Activated T-cell treated with anti-CD3 and anti-CD28 coated beads, Interleukin-2, amount 50 U/mL, for 48 hours (primary cell): ENCODE data around the gene SULT1A3.
"Not testable (repeated sequence)": the region's sequence is repeated elsewhere in the genome, so short reads cannot be mapped to it uniquely, and the experiment has no call there.

Experiments used
- DNase-seq, 2 experiments: peaks; one replicate each; pipeline ENCODE4 v3.0.0-alpha.2; 2020

SULT1A3 gene

DNA sequence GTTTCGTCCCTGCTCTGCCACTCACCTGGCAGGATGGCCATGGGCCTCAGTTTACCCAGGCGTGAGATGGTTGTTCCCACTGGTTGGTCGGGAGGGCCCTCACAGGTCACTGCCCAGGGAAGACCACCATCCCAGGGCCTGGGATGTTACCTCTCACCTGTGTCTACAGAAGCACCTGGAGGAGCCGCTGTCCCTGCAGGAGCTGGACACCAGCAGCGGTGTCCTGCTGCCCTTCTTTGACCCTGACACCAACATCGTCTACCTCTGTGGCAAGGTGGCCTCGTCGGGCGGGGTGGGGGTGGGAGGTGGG lies 11.5 kb upstream of the SULT1A3 start:
- DNase-seq = no peak

DNA sequence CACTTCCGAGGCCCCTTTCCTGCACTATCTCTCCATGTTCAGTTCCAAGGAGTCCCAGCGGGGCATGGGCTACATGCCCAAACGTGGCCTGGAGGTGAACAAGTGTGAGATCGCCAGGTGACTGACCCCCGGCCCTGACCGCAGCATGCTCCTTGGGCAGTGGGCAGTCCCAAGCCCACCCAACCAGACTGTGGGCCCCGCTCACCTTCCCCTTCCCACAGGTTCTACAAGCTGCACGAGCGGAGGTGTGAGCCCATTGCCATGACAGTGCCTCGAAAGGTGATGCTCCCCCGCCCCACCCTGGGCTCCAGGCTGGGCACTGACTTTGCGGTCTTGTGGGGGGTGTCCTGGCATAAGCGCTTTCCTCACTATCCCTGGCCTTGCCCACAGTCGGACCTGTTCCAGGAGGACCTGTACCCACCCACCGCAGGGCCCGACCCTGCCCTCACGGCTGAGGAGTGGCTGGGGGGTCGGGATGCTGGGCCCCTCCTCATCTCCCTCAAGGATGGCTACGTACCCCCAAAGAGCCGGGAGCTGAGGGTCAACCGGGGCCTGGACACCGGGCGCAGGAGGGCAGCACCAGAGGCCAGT lies 11.0 kb upstream of the SULT1A3 start:
- no peak for DNase-seq

- DNase-seq = not testable (repeated sequence)
Measured at GRCh38 chr16:30191158-30191557, 7.9 kb upstream of the SULT1A3 start.

GRCh38 chr16:30193098-30193497 lies 6.0 kb upstream of the SULT1A3 start:
- DNase-seq = not testable (repeated sequence)

- DNase-seq = not testable (repeated sequence)
Measured at GRCh38 chr16:30193615-30194014, 5.4 kb upstream of the SULT1A3 start, which contains the start of the genes BOLA2B and SLX1A. TSS of gene BOLA2B (minus strand) at chr16:30193666. CDS start at chr16:30193595, 71 bp downstream. TSS of gene SLX1A (plus strand) at chr16:30193875. CDS start at chr16:30194085, 210 bp downstream.

DNA sequence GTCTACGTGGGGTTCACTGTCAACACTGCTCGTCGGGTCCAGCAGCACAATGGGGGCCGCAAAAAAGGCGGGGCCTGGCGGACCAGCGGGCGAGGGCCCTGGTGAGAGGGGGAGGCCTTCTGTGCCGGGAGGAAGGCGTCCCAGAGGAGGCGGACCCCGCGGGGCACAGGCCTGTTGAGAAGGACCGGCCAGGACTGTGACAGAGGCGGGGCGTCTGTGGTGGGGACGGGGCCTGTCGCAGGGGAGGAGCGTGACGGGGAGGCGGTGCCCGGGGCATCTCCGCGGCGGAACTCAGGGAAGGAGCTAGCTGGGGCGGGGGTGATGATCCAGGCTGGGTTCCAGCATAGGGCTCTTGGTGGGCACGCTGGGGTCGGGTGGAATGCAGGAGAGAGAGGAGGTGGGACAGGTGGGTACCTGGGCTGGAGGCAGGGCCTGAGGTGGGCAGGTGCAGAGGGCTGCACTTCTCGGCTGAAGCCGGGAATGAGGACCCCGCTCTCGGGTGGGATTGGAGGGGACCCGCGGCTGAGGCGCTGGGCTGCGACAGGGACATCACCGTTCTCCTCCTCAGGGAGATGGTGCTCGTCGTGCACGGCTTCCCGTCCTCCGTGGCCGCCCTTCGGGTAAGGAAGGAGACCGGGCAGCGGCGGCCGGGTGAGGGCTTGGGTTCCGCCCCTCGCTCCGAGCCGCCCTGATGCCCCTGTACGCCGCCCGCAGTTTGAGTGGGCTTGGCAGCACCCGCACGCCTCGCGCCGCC lies 4.7 kb upstream of the SULT1A3 start:
- DNase-seq = peak in 1 of 2 experiments; percentile 43

DNA sequence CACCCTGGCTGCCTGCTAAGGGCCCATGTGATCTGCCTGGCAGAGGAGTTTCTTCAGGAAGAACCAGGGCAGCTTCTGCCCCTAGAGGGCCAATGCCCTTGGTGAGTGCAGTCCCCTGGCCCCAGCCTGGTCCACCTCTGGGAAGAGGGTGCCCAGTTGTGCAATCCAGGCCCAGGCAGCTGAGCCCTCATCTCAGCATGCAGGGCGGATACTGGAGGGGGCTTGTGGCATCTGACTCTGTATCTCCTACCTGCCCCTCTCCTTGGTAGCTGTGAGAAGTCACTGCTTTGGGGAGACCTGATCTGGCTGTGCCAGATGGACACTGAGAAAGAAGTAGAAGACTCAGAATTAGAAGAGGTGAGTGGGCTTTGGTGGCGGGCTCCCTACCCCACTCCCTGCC lies 2.1 kb upstream of the SULT1A3 start:
- DNase-seq = not testable (repeated sequence)

GRCh38 chr16:30199608-30200343 lies 721 bp downstream of the SULT1A3 start:
- not testable (repeated sequence) for DNase-seq

DNA sequence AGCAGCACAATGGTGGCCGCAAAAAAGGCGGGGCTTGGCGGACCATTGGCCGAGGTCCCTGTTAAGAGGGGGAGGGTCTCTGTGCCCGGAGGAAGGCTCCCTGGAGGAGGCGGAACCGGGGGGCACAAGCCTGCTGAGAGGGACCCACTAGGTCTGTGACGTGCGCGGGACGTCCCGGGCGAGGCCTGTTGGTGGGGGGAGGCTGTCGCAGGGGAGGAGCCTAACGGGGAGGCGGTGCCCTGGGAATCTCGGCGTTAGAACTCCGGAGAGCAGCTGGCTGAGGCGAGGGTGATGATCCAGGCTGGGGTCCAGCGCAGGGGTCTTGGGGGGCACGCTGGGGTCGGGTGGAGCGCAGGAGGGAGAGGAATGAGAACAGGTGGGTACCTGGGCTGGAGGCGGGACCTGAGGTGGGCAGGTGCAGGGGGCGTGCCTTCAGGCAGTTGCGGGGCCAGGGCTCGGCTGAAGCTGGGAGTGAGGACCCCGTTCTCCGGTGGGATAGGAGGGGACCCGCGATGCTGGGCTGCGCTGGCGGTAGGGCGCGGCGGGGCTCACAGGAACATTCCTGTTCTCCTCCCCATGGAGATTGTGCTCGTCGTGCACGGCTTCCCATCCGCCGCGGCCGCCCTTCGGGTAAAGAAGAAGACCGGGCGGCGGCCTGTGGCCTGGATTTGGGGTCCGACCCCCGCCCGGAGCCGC lies 6.6 kb downstream of the SULT1A3 start:
- peak; percentile 32 to 45 for DNase-seq

DNA sequence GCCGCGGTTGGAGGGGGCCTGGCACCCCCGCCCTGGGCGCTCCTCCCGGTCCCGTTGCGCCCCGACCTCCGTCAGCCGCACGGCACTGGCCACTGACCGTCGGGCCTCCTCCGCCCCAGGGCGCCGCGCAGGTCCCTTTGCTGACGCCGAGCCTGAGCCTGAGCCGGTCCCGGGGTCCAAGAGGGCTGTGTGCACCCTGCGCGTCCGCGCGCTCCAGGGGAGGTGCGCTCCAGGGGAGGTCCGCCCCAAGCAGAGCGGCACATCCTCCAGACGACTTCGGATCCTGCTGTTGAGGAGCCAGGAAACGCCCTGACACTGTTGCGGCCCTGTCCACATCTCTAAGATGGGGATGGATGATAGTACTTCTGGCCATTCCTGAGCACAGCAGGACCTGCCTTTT lies 7.2 kb downstream of the SULT1A3 start:
- DNase-seq = not testable (repeated sequence)

DNA sequence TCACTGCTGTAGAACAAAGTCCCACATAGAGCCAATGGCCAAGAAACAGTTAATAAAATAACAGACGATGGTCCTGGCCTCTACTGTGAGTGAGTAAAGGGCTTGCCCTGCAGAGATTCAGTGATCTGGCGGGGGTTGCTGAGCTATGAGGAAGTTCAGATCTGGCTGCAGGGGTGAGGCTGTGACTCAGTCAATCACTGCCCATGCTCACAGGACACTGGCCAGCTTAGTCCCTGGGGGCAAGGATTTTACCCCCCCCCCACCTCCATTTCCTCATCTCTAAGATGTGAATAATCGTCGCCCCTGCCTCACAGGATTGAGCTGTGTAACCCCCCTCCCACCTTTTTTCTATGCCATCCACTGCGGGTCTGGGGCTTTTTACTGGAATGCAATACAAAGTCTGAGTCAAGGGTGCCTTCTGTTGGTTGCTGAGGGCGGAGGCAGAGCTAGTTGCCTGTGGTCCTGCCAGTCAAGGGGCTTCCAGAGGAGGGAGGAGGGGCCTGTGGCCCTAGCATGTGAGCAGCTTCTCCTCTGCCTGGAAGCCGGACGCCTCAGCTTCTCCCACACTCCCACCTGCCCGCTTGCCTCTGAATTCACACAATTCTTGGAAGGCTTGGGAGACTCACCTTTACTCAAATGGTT lies 8.1 kb downstream of the SULT1A3 start:
- peak; percentile 17 to 27 for DNase-seq

DNA sequence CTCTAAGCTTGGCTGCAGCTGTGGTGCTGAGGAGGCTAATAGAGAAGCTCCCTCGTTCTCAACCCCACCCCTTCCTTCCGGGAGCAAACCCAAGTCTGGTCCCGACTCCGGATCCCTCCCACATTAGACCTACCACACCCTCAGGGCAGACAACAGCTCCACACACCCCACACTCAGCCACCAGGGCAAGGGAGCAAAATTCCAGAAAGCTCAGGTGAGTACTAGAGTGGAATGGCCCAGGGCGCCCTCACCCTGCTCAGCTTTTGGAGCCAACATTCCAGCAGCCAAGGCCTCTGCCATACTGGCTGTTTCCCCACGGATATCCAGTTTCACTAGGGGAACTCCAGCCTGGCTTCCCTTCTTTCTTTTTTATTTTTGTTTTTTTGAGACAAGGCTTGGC lies 10.0 kb downstream of the SULT1A3 start:
- DNase-seq = peak in 1 of 2 experiments; percentile 15

DNA sequence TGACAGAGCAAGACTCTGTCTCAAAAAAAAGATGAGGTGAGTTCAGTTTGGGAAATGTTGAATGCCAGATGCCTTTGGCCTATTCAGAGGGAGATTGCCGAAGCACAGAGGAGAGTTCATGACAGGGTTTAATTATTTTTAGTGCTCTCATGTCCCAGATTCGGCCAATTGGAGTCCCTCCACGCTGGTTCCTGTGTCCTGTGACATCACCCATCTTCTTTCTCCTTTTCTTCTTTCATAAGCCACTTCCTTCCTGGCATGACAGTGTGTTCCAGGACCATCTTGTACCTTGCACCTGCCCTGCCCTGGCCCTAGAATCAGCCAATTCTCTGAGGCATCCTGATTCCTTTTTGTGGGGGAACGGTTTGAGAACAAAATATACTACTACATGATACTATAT lies 12.4 kb downstream of the SULT1A3 start:
- DNase-seq = not testable (repeated sequence)

DNA sequence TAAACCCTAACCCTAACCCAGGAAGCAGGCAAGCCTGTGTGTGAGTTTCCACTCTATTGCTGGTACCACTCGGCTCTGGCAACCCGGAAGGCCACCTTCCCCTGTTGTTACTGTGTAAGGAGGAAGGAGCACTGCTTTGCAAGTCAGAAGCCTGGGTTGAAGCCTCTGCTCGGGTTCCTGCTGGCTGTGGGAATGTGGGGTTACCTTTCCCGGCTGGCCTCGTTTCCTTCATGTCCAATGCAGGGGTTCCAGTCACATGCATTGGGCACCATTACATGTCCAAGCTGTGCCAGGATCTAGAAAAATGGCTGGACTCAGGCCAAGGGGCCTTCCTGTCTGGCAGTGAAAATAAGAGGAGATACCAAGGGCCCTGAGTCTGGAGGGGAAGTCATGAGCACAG lies 18.0 kb downstream of the SULT1A3 start:
- DNase-seq = peak in 1 of 2 experiments; percentile 2

GRCh38 chr16:30248379-30248778 lies 49.3 kb downstream of the SULT1A3 start, which contains the start of gene NPIPB13:
TSS of gene NPIPB13 (minus strand) at chr16:30248479. CDS start at chr16:30245573, 2,906 bp downstream.
- DNase-seq = not testable (repeated sequence)
